IPS-18c (cell line): ENCODE results near the gene DHX38.
"Not testable (repeated sequence)": the region's sequence is repeated elsewhere in the genome, so short reads cannot be mapped to it uniquely, and the experiment has no call there.

ENCODE experiments used
- H3K4me3 ChIP-seq: 2 replicates; pipeline ENCODE4 v1.7.0; 2013; ENCODE audit warnings: low read depth, mild to moderate bottlenecking, low read length, moderate library complexity; ENCODE audit not compliant: insufficient read depth
- H3K9me3 ChIP-seq: one replicate; pipeline ENCODE4 v1.6.1; 2013; ENCODE audit warnings: mild to moderate bottlenecking, low read length, moderate library complexity; ENCODE audit not compliant: control insufficient read depth, insufficient read depth

Gene DHX38

DNA sequence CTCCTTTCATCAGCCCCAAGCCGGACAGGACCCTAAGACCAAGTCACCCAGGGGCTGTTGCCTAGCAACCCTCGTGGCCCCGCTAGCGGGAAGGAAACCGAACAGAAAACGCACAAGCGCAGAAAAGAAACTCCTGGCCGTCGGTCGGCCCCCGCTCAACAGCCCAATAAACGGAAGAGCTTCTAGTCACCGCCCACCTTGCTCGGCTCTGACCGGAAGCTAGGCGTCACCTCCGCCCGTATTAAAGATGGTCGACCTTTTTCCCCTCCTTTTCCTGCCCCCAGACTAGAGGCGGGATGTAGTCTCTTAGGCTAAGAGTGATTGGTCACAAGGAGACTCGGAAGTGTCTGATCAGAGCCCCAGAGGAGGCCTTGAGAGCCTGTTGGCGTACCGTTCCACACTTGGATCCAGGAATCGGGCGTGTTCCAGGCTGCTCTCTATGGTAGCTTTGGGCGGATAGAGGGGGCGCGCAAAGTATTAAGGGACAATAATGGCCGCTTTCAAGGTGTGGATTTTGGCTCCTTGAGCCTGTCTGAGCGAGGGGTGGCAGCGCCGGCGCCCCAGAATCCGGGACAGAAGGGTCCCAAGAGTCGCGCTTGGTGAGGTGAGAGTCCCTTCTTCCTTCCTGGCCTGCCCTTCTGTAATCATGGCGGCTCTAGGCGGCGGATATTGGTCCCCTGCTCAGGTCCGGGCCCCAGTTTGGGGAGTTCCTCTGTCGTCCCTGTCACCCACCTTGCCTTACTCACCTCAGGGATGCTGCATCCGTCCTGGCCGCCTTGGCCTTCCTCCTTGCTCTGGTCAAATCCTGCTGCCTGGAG lies at the start of gene DHX38, which contains the start of gene TXNL4B:
DHX38 (plus strand) TSS at position 400 of the 818 bp plus-strand sequence. CDS start 2,311 bp downstream, outside the sequence.
TXNL4B (minus strand) TSS at position 173 of the 818 bp plus-strand sequence. CDS start 2,871 bp downstream, outside the sequence.
- Histone ChIP-seq H3K4me3 (peak within 1 kb of the TSS; percentile 94), H3K9me3 (no peaks in the 10 kb centered on the region)

DNA sequence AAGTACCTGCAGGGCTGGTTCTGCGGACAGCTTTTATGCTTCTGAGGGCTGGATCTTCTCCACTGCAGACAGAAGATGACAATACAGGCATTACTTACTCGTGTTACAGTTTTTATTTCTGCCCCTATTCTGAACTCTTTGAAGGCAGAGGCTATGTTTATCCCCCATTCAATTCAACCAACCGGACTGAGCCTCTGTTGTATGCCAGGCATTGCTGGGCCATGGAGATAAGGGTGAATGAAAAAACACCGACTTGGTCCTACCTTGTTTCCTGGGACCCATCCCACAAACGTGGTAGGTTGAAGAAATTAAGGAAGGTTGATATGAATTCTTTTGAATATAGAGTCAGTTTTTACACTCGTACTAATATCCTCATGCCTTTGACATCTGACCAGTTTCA lies 49.4 kb upstream of the DHX38 start:
- no peak overlapping the region for H3K4me3 ChIP-seq
- H3K9me3 ChIP-seq: no peaks in the 10 kb centered on the region

DNA sequence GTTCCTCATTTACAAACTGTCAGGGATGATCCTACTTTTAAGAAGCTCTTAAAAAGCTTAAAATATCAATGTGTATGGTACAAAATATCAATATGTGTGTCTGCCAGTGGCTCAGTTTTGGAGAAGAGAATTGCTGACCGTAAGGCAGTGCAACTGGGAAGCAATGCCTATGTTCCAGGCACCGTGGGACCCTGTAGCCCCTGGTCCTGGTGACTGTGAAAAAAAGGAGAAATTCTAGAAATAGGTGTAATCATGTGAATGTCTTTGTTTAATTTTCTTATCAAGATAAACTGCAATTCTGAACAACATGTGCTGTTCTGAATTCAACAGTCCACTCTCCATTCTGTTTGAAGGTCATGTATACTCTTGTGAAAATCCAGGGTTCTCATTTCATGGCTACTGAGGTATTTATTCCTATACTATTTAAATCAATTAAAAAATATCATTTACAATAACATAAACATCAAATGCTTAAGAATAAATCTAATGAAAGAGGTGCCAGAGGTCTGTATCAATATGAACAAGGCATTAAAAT lies 48.8 kb upstream of the DHX38 start:
- Histone ChIP-seq H3K9me3 (no peaks in the 10 kb centered on the region), H3K4me3 (no peak overlapping the region)

DNA sequence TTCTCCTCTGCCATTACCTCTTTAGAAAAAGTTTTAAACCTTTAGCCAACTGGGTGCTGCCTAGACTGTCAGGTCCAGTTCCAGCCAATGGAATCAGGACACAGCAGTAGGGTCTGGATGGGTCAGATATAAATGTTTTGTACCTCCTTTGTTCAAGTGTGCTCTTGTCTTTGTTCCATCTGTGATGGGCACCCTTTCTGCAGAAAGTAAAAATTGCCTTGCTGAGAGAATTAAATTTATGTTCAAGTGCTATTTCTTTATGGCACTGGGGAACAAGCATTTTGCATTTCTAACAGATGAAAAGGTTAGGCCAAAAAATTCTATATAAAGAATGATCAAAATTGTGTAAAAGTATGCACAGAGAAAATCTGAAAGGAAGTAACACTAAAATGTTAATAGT lies 44.5 kb upstream of the DHX38 start:
- Histone ChIP-seq H3K9me3 (no peaks in the 10 kb centered on the region), H3K4me3 (no peak overlapping the region)

DNA sequence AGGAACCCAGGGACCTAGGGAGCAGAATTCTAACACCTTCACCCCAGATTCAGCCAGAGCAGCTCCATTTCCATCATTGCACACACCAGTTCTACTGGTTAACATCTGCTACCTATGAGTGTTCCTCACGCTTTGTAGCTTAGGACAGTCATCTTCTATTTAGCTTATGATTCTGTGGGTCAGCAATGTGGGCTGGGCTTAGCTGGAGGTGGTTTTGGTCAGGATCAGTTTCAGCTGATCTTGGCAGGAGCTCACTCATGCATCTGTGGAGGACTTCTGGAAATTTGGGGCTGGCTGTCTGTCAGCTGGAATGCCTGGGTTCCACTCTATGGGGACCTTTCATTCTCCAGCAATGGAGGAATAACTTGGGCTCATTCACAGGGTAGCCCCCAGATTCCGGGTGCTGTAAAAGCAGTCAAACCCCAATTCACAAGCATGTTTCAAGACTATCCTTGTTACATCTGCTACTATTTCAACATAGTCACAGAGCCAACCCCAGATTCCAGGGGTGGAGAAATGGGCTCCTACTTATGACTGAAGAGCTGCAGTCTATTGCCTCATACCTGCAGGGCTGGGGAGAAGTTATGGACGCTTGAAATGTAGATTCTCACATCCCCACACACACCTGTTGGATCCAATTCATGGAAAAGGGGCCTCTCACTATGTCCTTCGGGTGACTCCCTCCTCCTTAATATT lies 42.7 kb upstream of the DHX38 start:
- Histone ChIP-seq H3K9me3 (no peaks in the 10 kb centered on the region), H3K4me3 (no peak overlapping the region)

DNA sequence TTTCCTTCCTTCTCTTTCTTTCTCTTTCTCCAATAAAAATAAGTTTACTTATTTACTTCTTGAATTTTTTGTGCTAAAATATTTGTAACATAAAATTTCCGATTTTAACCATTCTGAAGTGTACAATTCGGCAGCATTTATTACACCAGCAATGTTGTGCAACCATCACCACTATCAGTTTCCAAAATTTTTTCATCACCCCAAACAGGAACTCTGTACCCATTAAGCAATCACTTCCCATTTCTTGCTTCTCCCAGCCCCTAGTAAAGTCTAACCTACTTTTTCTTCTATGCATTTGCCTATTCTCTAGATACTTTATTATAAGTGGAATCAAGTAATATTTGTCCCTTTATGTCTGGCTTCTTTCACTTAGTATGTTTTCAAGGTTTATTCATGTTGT lies 41.8 kb upstream of the DHX38 start:
- H3K9me3 ChIP-seq: no peaks in the 10 kb centered on the region
- H3K4me3 ChIP-seq: no peak overlapping the region

DNA sequence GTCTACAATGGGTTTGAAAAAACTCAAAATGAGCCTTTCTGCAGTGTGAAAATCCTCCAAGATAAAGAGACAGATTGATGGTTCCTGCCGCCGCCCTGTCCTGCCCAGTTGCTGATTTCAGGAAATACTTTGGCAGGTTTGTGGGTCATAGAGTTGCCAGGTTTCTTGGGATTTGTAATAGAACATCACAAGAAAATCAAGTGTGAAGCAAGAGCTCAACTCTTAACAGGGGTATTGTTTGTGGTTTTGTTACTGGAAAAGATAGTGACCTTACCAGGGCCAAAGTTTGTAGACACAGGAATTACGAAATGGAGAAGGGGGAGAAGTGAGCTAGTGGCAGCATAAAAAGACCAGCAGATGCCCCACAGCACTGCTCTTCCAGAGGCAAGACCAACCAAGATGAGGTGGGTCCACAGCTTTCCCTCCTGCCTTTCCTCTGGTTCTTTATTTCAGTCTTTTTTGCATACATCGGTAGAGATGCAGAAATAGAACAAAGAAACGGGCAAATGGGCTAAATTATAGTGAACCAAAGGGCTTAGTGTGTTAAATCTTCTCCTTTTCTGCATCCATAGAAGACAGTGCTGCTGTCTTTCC lies 39.3 kb upstream of the DHX38 start, which contains the start of gene HP:
HP (plus strand) TSS at position 252 of the 594 bp plus-strand sequence; CDS start at position 400, 148 bp downstream.
- not testable (repeated sequence) for H3K9me3 ChIP-seq, H3K4me3 ChIP-seq

DNA sequence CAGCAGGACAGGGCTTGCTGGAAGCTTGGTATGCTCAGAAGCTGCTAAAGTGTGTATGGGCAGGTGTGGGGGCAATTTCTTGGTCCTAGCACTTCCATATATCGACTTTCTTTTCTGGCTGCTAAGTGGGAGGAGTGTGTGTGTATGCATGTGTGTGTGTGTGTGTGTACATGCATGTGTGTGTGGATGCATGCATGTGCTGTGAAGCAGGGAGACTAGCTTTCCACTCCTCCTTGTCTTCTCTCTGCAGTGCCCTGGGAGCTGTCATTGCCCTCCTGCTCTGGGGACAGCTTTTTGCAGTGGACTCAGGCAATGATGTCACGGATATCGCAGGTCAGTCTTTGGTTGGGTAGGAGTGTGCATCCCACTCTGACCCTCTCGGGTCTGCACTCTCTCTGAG lies 37.7 kb upstream of the DHX38 start:
- H3K4me3 ChIP-seq: no peak overlapping the region
- no peaks in the 10 kb centered on the region for H3K9me3 ChIP-seq

DNA sequence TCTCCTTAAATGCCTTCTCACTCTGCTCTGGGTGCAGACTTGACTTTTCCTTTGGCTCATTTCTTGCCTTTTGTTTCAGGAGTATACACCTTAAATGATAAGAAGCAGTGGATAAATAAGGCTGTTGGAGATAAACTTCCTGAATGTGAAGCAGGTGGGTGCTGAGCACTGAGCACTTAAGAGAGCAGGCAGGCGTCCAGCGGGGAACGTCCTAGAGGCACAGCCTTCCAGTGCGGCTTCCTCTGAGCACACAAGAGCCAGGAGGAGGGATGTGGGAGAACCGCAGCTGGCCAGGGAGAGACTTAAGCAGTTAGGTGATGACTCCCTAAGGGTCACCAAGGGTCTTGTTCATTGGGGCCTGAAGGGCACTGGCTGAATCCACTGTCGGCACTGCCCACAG lies 36.3 kb upstream of the DHX38 start:
- not testable (repeated sequence) for H3K9me3 ChIP-seq, H3K4me3 ChIP-seq

DNA sequence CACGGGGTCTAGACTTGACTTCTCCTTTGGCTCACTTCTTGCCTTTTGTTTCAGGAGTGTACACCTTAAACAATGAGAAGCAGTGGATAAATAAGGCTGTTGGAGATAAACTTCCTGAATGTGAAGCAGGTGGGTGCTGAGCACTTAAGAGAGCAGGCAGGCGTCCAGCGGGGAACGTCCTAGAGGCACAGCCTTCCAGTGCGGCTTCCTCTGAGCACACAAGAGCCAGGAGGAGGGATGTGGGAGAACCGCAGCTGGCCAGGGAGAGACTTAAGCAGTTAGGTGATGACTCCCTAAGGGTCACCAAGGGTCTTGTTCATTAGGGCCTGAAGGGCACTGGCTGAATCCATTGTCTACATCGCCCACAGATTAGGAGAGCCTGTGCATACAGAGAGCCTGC lies 34.6 kb upstream of the DHX38 start:
- not testable (repeated sequence) for H3K4me3 ChIP-seq, H3K9me3 ChIP-seq

DNA sequence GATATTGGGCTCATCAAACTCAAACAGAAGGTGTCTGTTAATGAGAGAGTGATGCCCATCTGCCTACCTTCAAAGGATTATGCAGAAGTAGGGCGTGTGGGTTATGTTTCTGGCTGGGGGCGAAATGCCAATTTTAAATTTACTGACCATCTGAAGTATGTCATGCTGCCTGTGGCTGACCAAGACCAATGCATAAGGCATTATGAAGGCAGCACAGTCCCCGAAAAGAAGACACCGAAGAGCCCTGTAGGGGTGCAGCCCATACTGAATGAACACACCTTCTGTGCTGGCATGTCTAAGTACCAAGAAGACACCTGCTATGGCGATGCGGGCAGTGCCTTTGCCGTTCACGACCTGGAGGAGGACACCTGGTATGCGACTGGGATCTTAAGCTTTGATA lies 33.2 kb upstream of the DHX38 start:
- Histone ChIP-seq H3K4me3 (no peak overlapping the region), H3K9me3 (peaks cover 3% of the 10 kb centered on the region)

DNA sequence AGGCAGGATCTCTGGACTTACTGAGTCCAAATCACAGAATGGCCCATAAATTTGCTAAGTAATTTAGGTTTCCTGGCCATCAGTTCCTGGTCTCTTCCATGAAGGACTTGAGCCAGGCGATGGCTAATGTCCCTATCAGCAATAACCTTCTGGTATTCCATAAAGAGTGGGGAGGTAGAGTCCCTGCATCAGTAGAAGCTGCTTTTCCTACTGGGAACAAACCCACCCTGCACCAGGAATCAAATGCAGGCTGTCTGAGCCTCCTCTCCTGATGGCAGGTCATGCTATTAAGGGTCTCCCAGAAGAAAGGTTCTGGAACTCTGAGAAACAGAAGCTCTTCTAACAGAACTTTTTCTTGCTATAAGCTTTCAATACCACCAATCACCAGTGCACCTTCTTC lies 32.1 kb upstream of the DHX38 start:
- H3K9me3 ChIP-seq: peaks cover 3% of the 10 kb centered on the region
- no peak overlapping the region for H3K4me3 ChIP-seq

DNA sequence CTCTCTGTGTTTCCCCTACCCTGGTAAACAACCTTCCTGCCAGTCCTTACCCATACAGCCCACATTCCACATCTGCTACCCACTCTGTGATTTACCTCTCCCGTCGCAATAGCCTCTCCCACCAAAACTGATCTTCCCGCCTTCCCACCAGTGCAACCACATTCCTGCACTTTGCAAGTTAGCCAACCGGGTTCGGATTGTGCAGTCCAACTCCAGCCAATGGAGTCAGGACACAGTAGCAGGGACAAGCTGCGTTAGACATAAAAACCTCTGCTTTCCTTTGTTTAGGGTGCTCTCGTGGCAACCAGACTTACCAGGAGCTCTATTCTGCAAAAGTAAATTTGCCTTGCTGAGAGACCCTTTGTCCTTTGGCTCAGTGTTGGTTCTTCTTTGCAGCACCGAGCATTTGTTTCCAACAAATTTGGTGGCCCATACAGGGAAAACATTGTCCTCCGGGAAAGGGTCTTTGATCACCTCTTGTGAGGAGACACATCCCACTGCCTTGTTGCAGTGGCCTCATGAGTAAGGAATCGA lies 29.2 kb upstream of the DHX38 start:
- Histone ChIP-seq H3K9me3 (peaks cover 3% of the 10 kb centered on the region), H3K4me3 (no peak overlapping the region)

DNA sequence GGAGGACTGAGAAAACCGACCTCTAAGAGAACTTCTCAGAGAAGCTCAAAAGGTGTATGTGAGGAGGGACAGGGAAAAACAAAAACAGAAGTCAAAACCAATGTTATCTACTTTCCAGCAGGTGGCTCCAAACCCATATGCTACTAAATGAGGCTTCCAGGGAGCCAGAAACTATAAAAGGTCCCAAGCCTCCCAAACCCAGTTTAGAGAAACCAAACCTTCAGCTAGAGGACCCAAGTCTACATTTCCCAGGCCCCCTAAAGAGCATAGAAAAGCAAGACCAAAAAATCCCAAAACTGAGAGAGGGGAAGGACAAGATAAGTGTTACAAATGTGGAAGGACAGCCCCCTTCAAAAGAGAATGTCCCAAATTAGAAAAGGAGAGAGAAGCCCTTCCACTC lies 26.9 kb upstream of the DHX38 start:
- H3K4me3 ChIP-seq: no peak overlapping the region
- peaks cover 5% of the 10 kb centered on the region for H3K9me3 ChIP-seq

DNA sequence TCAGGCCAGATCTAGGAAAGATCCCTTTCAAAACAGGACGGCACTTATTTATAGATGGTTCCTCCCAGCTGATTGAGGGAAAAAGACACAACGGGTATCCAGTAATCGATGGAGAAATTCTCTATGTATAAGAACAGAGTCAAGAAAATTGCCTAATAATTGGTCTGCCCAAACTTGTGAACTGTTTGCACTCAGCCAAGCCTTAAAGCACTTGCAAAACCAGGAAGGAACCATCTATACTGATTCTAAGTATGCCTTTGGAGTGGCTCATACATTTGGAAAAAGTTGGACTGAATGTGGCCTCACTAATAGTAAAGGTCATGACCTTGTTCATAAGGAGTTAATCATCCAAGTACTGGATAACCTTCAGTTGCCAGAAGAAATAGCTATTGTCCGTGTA lies 24.7 kb upstream of the DHX38 start:
- Histone ChIP-seq H3K9me3 (peaks cover 5% of the 10 kb centered on the region), H3K4me3 (no peak overlapping the region)

DNA sequence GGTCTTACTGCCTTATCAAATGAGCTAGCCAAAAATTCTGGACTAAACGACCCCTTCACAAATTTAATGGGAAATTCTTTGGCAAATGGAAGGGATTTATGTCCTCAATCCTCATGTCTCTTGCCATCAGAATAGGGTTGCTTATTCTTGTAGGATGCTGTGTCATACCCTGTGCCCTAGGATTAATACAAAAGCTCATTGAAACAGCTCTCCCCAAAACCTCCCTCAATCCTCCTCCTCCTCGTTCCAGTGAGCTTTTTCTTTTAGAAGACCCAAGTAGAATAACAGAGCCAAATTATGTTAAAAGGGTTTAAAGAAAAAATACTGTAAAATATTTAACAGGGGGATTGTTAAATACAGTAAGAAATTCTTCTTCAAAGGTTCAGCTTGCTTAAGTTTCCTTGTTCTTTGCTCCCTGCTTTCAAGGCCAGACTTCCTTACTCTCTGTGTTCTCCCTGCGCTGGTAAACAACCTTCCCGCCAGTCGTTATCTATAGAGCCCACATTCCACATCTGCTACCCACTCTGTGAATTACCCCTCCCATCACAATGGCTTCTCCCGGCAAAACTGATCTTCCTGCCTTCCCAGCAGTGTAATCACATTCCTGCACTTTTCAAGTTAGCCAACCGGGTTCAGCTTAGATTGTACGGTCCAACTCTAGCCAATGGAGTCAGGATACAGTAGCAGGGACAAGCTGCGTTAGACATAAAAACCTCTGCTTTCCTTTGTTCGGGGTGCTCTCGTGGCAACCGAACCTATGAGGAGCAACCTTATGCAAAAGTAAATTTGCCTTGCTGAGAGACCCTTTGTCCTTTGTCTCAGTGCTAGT lies 20.9 kb upstream of the DHX38 start:
- peaks cover 2% of the 10 kb centered on the region for H3K9me3 ChIP-seq
- no peak overlapping the region for H3K4me3 ChIP-seq
